K562 (cell line): ENCODE measurements around the gene PPP4C. TPM values are rescaled to one million over a fixed set of nuclear protein-coding genes. Genes with fewer than 3 reads are reported as not detected.
A peak's percentile ranks its signal among the peaks of the same experiment; 100 is the strongest.

Source experiments
- BHLHE40 ChIP-seq: IDR thresholded peaks from 2 replicates; pipeline ENCODE4 v1.6.1; 2011; ENCODE audit warnings: low read length, improper control_type of control experiment
- DIDO1 ChIP-seq: fragments of 450-650 bp; IDR thresholded peaks from 2 replicates; pipeline ENCODE4 v1.6.1; 2016; ENCODE audit warnings: low read depth, missing biosample characterization, missing genetic modification characterization
- ETV1 ChIP-seq: fragments of 450-650 bp; conservative IDR thresholded peaks from 2 replicates; pipeline ENCODE4 v1.6.1; 2016; ENCODE audit warnings: missing genetic modification characterization, control low read depth, low read depth, missing compliant biosample characterization
- ID3 ChIP-seq, 2 experiments: fragments of 250-450 bp in 1 of 2; fragments of 450-650 bp in 1 of 2; sonication (Bioruptor Pico) in 1 of 2; IDR thresholded peaks; 2 replicates each; pipeline versions ENCODE4 v1.6.1 to v1.8.0; 2016 to 2021; ENCODE audit warnings: mild to moderate bottlenecking in 2 of 2, moderate library complexity in 2 of 2, missing compliant biosample characterization in 1 of 2, missing genetic modification characterization in 1 of 2
- REST ChIP-seq, 2 experiments: fragments of 450-650 bp; formaldehyde crosslinking in 1 of 2; IDR thresholded peaks; 2 replicates each; pipeline versions ENCODE4 v1.4.0 to v1.6.1; 2014 to 2020; ENCODE audit warnings: mild to moderate bottlenecking in 2 of 2, borderline replicate concordance in 1 of 2, low read depth in 1 of 2
- STAT6 ChIP-seq: sonication (generic); formaldehyde crosslinking; IDR thresholded peaks from 2 replicates; pipeline ENCODE4 v1.8.1; 2023; ENCODE audit warnings: mild to moderate bottlenecking, missing genetic modification reagents
- SUPT5H ChIP-seq: fragments of 450-650 bp; IDR thresholded peaks from 2 replicates; pipeline ENCODE4 v1.6.1; 2016
- TARDBP ChIP-seq: fragments of 450-650 bp; IDR thresholded peaks from 2 replicates; pipeline ENCODE4 v1.6.1; 2016
- ZBTB34 ChIP-seq: fragments of 250-450 bp; sonication (Bioruptor Pico); IDR thresholded peaks from 2 replicates; pipeline ENCODE4 v1.8.0; 2021; ENCODE audit warnings: mild to moderate bottlenecking, moderate library complexity
- ZNF134 ChIP-seq: fragments of 250-450 bp; sonication (Bioruptor Pico); conservative IDR thresholded peaks from 2 replicates; pipeline ENCODE4 v1.4.0; 2020
- ZNF584 ChIP-seq: fragments of 200-800 bp; sonication (Bioruptor generic); IDR thresholded peaks from 2 replicates; pipeline ENCODE4 v1.6.1; 2016; ENCODE audit warnings: low read depth, mild to moderate bottlenecking, missing genetic modification characterization, missing compliant biosample characterization
- polyA plus RNA-seq, 8 experiments: library from polyadenylated mRNA; depleted of rRNA in 4 of 8; stranded (reverse) in 5 of 8; unstranded in 3 of 8; fragments of >200 nt; fragmentation: Nextera tagmentation in 2 of 8; fragmentation: Illumina TruSeq in 1 of 8; extraction: Ambion mirVana in 2 of 8; extraction: Trizol in 1 of 8; gene quantifications; 2 replicates each; pipeline versions ENCODE4 v1.2.1 to v1.2.3, GENCODE V29; 2011 to 2014; ENCODE audit warnings: inconsistent platforms in 1 of 8, missing spikeins in 1 of 8
- total RNA-seq, 7 experiments: library from RNA; depleted of rRNA in 6 of 7; stranded (reverse); fragments of >200 nt in 6 of 7; fragmentation: Illumina TruSeq in 2 of 7; extraction: Trizol in 2 of 7; gene quantifications; 2 replicates each; pipeline versions ENCODE4 v1.2.1 to v1.2.3, GENCODE V29; 2011 to 2021; ENCODE audit warnings: low replicate concordance in 1 of 7
- TF ChIP-seq, protein P1 (sequence below): fragments of 450-650 bp; conservative IDR thresholded peaks from 2 replicates; pipeline ENCODE4 v1.6.1; 2016; ENCODE audit warnings: missing genetic modification characterization, low read depth, mild to moderate bottlenecking, missing compliant biosample characterization, moderate library complexity

The PPP4C gene
- total and polyA plus RNA-seq, 9 of the 15 experiments (the other 6 are each of a cell fraction or from before 2014, with no cell fraction given), result 3.5 to 183 (median 131) TPM

DNA sequence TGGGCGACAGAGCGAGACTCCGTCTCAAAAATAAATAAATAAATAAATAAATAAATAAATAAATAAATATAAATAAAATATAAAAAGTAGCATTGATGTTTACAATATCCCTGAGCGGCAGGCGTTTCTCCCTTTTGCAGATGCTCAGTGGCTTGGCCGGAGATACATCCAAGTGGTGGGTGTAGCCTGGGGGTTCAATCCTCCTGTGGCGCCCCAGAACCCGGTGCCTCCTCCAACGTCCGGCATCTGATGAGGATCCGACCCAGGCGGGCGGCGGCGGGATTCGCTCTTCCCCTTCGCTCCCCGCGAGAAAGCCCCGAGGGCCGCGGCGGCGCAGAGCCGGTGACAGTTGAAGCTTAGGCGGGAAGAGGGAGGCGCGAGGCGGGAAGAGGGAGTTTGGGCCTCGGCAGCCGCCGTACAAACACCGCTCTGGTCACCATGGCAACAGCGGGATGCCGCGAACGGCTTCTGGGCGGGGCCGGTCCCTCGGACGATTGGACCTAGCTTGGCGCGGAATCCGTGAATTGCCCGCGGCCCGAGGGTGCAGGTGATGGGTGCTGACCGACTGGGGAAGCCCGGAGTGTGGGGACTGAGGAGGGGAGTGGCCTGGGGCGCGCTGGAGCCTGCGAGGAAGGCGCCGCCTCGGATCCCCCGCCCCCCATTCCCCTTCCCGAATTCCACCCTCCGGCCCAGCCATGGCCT is 23.0 kb upstream of the PPP4C start (continued):
- TF ChIP-seq ID3 (CRISPR knock-in tag; IDR thresholded peaks at IDR 0.05), result no peak
- peak; percentile 20; the same call in 1 of the 2 replicates for TF ChIP-seq ID3 (tag; IDR thresholded peaks at IDR 0.05)
- TF ChIP-seq TARDBP, result no peak
- peak; percentile 24; the same call in 1 of the 2 replicates for TF ChIP-seq BHLHE40
- 0 out of 2 replicates have a peak, but pooled peaks have one; percentile 47 for TF ChIP-seq SUPT5H
- 0 out of 2 replicates have a peak, but pooled peaks have one; percentile 50 for TF ChIP-seq STAT6 (CRISPR knock-in tag)
- TF ChIP-seq REST (IDR thresholded peaks at IDR 0.05; ENCODE audit: borderline replicate concordance), result no peak
- peak; percentile 39; the same call in 1 of the 2 replicates for TF ChIP-seq REST (CRISPR knock-in tag; IDR thresholded peaks at IDR 0.05; ENCODE audit: low read depth)
- TF ChIP-seq ZNF584 (CRISPR knock-in tag), result no peak
- no peak for TF ChIP-seq ZBTB34 (CRISPR knock-in tag)
- 0 out of 2 replicates have a peak, but pooled peaks have one; percentile 24 for TF ChIP-seq ETV1 (tag)
- TF ChIP-seq DIDO1 (tag), result no peak
- peak; percentile 99 for TF ChIP-seq ZNF134 (CRISPR knock-in tag)
- TF ChIP-seq, protein P1, sequence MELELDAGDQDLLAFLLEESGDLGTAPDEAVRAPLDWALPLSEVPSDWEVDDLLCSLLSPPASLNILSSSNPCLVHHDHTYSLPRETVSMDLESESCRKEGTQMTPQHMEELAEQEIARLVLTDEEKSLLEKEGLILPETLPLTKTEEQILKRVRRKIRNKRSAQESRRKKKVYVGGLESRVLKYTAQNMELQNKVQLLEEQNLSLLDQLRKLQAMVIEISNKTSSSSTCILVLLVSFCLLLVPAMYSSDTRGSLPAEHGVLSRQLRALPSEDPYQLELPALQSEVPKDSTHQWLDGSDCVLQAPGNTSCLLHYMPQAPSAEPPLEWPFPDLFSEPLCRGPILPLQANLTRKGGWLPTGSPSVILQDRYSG (tag), result no peak
